ENCODE measurements around the gene C2CD2. TPM values are rescaled to one million over a fixed set of nuclear protein-coding genes. Genes with fewer than 3 reads are reported as not detected.

The C2CD2 gene
- total RNA-seq, 2 donors from 2014 or later = 59.5 to 77.3 TPM

DNA sequence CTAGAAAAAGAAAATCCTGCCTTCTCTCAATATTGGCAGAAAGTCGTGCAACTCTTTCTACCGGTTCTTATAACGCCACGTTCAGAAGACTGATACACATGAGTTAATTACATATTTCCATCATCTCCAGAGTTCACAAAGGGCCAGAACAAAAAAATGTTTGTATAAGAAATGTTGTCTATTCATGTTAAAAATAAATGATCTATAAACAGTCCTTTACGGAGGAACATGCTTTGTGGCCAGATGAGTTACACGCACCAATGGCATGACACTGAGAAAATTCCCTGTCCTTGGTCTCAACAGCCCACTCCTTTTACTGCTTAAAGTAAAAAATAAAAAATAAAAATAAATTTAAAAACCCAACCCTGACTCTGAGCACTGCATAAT, 29.5 kb downstream of the C2CD2 start:
- Histone ChIP-seq H3K4me1 (ENCODE audit: control insufficient read depth in 1 of 2, low read depth in 2 of 2) (peaks cover 32 to 58% of the 10 kb centered on the region in 2 donors), H3K27ac (peak overlapping the region; percentile 89 to 97), H3K27me3 (replicated peaks; ENCODE audit: insufficient read depth) (no peaks in the 10 kb centered on the region), H3K9me3 (no peaks in the 10 kb centered on the region), H3K4me3 (peak overlapping the region; percentile 64), H3K36me3 (no peaks in the 10 kb centered on the region)
- TF ChIP-seq, protein P1, sequence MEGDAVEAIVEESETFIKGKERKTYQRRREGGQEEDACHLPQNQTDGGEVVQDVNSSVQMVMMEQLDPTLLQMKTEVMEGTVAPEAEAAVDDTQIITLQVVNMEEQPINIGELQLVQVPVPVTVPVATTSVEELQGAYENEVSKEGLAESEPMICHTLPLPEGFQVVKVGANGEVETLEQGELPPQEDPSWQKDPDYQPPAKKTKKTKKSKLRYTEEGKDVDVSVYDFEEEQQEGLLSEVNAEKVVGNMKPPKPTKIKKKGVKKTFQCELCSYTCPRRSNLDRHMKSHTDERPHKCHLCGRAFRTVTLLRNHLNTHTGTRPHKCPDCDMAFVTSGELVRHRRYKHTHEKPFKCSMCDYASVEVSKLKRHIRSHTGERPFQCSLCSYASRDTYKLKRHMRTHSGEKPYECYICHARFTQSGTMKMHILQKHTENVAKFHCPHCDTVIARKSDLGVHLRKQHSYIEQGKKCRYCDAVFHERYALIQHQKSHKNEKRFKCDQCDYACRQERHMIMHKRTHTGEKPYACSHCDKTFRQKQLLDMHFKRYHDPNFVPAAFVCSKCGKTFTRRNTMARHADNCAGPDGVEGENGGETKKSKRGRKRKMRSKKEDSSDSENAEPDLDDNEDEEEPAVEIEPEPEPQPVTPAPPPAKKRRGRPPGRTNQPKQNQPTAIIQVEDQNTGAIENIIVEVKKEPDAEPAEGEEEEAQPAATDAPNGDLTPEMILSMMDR (IDR thresholded peaks at IDR 0.05) = no peak
- DNase-seq (ENCODE audit: low spot score) (no peak), ATAC-seq (ENCODE audit: insufficient number of reproducible peaks, low FRiP score, low read depth) (peak; percentile 6)

DNA sequence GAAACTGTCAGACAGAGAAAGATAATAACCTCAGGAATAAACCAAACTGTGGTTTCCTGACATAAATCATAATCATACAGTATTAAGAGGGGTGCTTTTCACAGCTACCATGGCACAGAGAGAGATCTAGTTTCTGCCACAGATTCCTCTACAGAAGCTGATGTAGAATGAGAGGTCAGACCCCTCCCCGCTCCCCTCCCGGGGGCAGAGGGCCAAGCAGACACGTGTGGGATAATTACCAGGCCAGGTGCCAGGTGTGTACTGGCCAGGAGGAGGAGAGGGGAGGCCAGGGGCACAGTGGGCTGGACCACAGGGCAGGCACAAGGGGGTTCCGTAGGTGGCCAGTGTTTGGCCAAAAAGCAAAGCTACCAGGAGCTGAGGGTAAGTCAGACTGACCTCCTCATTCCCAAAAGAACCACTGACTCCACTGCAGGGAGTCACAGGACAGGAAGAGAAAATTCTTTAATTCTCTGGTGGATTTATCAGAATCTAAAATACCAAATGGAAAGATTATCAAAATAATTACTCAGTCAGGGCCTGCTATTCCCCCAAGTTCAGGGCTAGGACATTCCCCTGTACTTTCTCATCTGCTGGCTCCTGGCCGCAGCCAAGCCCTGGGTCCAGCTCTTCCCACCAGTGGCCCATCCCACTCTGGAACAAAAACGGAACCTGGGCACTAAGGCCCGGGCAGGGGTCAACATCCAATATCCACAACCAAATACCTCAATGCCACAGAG, 30.0 kb downstream of the C2CD2 start:
- Histone ChIP-seq H3K27me3 (replicated peaks; ENCODE audit: insufficient read depth) (no peaks in the 10 kb centered on the region), H3K27ac (peak overlapping the region; percentile 89 to 97), H3K4me1 (ENCODE audit: control insufficient read depth in 1 of 2, low read depth in 2 of 2) (peaks cover 32 to 54% of the 10 kb centered on the region in 2 donors), H3K36me3 (peaks cover 2% of the 10 kb centered on the region), H3K9me3 (no peaks in the 10 kb centered on the region), H3K4me3 (peak overlapping the region; percentile 64)
- DNase-seq (ENCODE audit: low spot score) = no peak
- TF ChIP-seq, protein P1 (IDR thresholded peaks at IDR 0.05) = no peak
- ATAC-seq (ENCODE audit: insufficient number of reproducible peaks, low FRiP score, low read depth) = peak; percentile 57

DNA sequence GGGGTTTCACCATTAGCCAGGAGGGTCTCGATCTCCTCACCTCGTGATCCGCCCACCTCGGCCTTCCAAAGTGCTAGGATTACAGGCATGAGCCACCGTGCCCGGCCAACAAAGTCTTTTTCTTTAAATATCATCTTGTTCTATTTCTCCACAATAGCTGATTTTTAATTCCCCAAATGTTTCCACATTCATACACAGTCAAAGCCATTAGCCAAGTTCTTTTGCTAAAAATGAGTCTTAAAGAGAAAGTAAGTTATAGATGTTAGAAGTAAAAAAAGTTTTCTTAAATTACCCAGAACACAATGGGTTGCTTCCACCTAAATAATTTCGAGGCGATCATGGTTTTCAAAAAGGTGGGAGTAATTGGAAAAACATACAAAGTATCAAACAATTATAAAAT, 30.6 kb downstream of the C2CD2 start:
- Histone ChIP-seq H3K36me3 (peaks cover 8% of the 10 kb centered on the region), H3K27me3 (replicated peaks; ENCODE audit: insufficient read depth) (no peaks in the 10 kb centered on the region), H3K4me1 (ENCODE audit: control insufficient read depth in 1 of 2, low read depth in 2 of 2) (peaks cover 32 to 54% of the 10 kb centered on the region in 2 donors), H3K9me3 (no peaks in the 10 kb centered on the region), H3K27ac (peak overlapping the region; percentile 89 to 97), H3K4me3 (peak overlapping the region; percentile 64)
- TF ChIP-seq, protein P1 (IDR thresholded peaks at IDR 0.05) = no peak
- DNase-seq (ENCODE audit: low spot score) (no peak), ATAC-seq (ENCODE audit: insufficient number of reproducible peaks, low FRiP score, low read depth) (no peak)

DNA sequence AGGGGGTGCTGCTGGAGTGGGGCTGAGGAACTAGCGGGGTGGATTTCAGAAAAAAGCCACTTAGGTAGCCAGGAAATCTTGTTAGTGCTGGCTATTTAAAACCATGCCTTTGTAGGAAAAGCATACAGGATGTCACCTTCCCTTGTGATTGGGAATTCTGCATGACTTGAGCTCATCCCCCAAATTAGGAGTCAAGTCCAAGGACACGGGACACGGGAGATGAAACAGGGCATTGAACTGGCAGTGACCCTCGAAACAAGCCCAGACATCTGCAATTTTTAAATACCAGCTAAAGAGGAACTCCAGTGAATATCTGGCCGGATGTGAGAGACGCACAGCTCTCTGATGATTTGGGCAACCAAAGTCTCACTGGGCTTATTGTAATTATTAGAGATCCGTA, 32.8 kb downstream of the C2CD2 start:
- Histone ChIP-seq H3K27me3 (replicated peaks; ENCODE audit: insufficient read depth) (no peaks in the 10 kb centered on the region), H3K36me3 (peaks cover 23% of the 10 kb centered on the region), H3K4me3 (no peak overlapping the region), H3K27ac (no peak overlapping the region), H3K9me3 (no peaks in the 10 kb centered on the region), H3K4me1 (ENCODE audit: control insufficient read depth in 1 of 2, low read depth in 2 of 2) (peaks cover 17 to 35% of the 10 kb centered on the region in 2 donors)
- ATAC-seq (ENCODE audit: insufficient number of reproducible peaks, low FRiP score, low read depth) (no peak), DNase-seq (ENCODE audit: low spot score) (no peak)
- TF ChIP-seq, protein P1 (IDR thresholded peaks at IDR 0.05) = no peak

DNA sequence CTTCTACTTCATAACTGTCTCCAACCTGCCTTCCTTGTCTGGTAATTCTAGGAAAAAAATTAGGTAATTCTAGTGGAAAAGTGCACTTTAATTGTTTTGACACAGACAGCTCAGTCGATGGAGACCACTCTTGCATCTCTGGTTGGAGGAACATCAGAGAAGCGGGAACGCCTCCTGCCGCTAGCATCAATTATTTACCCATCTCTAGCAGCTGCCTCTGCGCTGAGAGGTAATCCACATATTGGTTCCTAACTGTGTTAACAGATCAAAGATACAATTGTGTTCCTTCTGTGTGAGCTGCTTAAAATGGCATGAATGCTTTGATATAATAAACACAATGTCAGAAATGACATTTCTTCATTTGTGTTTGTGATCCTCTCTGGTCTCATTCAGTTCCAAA, 33.3 kb downstream of the C2CD2 start:
- Histone ChIP-seq H3K36me3 (peaks cover 28% of the 10 kb centered on the region), H3K4me3 (no peak overlapping the region), H3K9me3 (no peaks in the 10 kb centered on the region), H3K4me1 (ENCODE audit: control insufficient read depth in 1 of 2, low read depth in 2 of 2) (peaks cover 12 to 30% of the 10 kb centered on the region in 2 donors), H3K27me3 (replicated peaks; ENCODE audit: insufficient read depth) (no peaks in the 10 kb centered on the region), H3K27ac (no peak overlapping the region)
- TF ChIP-seq, protein P1 (IDR thresholded peaks at IDR 0.05) = no peak
- no peak for ATAC-seq (ENCODE audit: insufficient number of reproducible peaks, low FRiP score, low read depth)
- no peak for DNase-seq (ENCODE audit: low spot score)
